BLaER1 treated with 17β-estradiol and CSF1 and Interleukin-3, amounts not matched to agents 10 nM and 100 nM (cell line): ENCODE data around the gene TNNT3.

Experiments
- H3K27ac ChIP-seq, 11 experiments: shearing (Covaris generic); formaldehyde crosslinking; 2 replicates each; pipeline ENCODE4 v1.8.1; 2022
- H3K27me3 ChIP-seq, 11 experiments: shearing (Covaris generic); formaldehyde crosslinking; 2 replicates each; pipeline ENCODE4 v1.8.1; 2022
- H3K36me3 ChIP-seq, 11 experiments: shearing (Covaris generic); formaldehyde crosslinking; 2 replicates each; pipeline ENCODE4 v1.8.1; 2022
- H3K4me1 ChIP-seq, 10 experiments: shearing (Covaris generic); formaldehyde crosslinking; 2 replicates each; pipeline ENCODE4 v1.8.1; 2022
- H3K4me2 ChIP-seq, 11 experiments: shearing (Covaris generic); formaldehyde crosslinking; 2 replicates each; pipeline ENCODE4 v1.8.1; 2022
- H3K4me3 ChIP-seq, 10 experiments: shearing (Covaris generic); formaldehyde crosslinking; 2 replicates each; pipeline ENCODE4 v1.8.1; 2022
- H3K9ac ChIP-seq, 11 experiments: shearing (Covaris generic); formaldehyde crosslinking; 2 replicates each; pipeline ENCODE4 v1.8.1; 2022
- H3K9me3 ChIP-seq, 11 experiments: shearing (Covaris generic); formaldehyde crosslinking; replicated peaks in 1 of 11; 2 replicates each; pipeline ENCODE4 v1.8.1; 2022
- H4K20me1 ChIP-seq, 11 experiments: shearing (Covaris generic); formaldehyde crosslinking; 2 replicates each; pipeline ENCODE4 v1.8.1; 2022
- Cebpa-rat ChIP-seq, 11 experiments: shearing (Covaris generic); IDR thresholded peaks; 2 replicates each; pipeline ENCODE4 v1.8.1; 2022

The TNNT3 gene

DNA sequence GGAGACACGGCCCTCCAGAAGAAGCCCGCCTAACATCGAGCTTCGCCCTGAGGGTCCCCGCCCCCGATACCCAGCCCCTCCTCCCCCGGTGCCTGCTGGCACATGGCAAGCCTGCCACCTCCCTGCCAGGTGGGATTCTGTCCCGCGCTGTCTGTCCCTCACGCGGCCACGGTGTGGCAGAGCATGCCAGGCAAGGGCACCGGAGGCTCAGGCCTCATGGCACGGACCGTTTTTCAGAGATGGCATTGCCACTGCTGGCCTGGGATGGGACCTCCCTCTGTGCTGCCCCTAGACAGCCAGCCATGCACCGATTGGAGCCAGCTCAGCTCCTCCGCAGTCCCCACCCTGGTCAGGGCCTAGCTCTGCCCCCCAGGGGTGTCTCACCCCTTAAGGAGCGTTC is 47.0 kb downstream of the TNNT3 start:
- Histone ChIP-seq H3K36me3 (no peaks in the 10 kb centered on the region), H4K20me1 (no peaks in the 10 kb centered on the region)
- TF ChIP-seq Cebpa-rat (IDR thresholded peaks at IDR 0.05), result no peak

DNA sequence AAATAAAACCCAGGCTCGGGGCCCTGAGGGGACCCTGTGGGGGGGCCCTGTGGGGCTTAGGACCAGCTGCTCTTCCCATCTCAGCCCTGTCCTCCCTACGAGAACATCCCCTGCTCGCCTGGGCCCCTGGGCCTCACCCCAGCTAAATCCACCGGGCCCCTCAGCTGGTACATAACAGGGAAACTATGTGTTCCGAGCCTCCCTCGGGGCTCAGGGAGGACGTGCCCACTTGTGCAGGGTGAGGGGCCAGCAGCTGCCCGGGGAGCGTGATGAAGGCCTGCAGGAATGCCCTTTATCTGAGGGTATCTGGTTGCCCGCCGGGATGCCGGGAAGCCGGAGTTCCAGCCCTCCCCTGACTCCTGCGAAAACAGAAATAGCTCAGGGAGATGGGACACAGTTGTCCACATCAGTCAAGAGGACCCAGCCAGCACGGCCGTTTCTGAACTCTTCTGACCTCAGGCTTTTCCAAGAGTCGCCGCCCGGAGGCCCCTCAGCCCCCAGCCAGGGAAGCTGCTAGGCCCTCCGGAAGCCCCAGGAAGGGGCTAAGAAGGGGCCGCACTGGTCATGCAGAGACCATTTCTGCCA is 48.2 kb downstream of the TNNT3 start:
- Histone ChIP-seq H3K4me3 (no peak overlapping the region), H3K4me2 (no peak overlapping the region), H4K20me1 (no peaks in the 10 kb centered on the region), H3K9me3 (no peaks in the 10 kb centered on the region), H3K27me3 (no peaks in the 10 kb centered on the region), H3K4me1 (no peaks in the 10 kb centered on the region), H3K9ac (no peak overlapping the region), H3K36me3 (no peaks in the 10 kb centered on the region), H3K27ac (no peak overlapping the region)
- TF ChIP-seq Cebpa-rat (IDR thresholded peaks at IDR 0.05), result no peak

More for the DNA sequence above, 47.0 kb downstream of the TNNT3 start:
- Histone ChIP-seq H3K4me3 (no peak overlapping the region), H3K4me2 (no peak overlapping the region), H3K27me3 (no peaks in the 10 kb centered on the region), H3K4me1 (no peaks in the 10 kb centered on the region), H3K9ac (no peak overlapping the region), H3K27ac (no peak overlapping the region), H3K9me3 (no peaks in the 10 kb centered on the region)

DNA sequence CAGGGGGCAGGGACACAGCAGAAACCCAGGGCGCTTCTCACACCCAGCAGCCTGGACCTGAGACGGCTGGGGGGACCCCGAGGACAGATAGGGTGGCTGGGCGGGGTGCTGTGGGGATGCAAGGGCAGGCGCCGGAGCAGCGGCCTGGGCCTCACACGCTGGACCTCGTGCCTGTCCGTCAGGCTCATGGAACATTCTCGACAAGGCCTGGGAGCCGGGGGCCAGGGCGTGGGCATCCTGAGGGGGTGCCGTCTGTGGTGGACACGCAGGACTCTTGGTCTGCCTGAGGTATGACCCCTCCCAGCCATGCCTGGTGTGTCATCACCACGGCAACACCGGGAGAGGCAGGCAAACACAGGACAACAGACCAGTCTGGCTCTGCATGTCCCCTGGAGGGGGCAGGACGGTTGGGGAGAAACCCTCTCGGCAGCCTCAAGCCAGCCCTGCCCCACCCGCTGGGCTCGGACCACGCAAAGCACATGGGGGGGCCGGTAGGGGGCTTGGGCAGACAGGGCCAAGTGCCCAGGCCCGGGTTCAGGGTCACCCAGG is 49.0 kb downstream of the TNNT3 start:
- no peaks in the 10 kb centered on the region for H3K4me1 ChIP-seq
- H3K36me3 ChIP-seq, result no peaks in the 10 kb centered on the region
- H3K9me3 ChIP-seq, result no peaks in the 10 kb centered on the region
- H3K27me3 ChIP-seq, result no peaks in the 10 kb centered on the region
- no peak overlapping the region for H3K4me3 ChIP-seq
- no peaks in the 10 kb centered on the region for H4K20me1 ChIP-seq
- H3K27ac ChIP-seq, result no peak overlapping the region
- H3K9ac ChIP-seq, result no peak overlapping the region
- H3K4me2 ChIP-seq, result no peak overlapping the region
- TF ChIP-seq Cebpa-rat (IDR thresholded peaks at IDR 0.05), result no peak

DNA sequence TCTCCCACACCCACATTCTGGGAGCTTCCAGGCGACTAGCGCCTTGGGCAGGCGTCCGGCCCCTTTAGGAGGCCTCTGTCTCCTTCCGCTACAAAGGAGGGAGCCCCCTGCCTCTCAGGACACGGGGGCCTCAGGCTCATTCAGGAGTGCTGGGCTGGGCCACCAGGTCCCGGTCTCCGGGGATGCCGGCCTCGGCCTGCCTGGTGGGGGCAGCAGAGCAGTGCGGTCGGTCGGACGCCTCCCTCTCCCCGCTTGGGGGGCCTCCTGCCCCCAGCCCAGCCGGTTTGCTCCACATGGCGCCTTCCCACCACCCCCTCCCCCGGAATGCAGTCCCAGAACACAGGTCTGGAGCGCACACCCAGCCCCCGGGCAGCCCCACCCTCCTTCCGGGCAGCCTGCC is 49.5 kb downstream of the TNNT3 start:
- no peak for TF ChIP-seq Cebpa-rat (IDR thresholded peaks at IDR 0.05)
- H3K27me3 ChIP-seq, result no peaks in the 10 kb centered on the region
- H3K4me1 ChIP-seq, result no peaks in the 10 kb centered on the region
- no peak overlapping the region for H3K4me2 ChIP-seq
- H3K4me3 ChIP-seq, result no peak overlapping the region
- H3K9ac ChIP-seq, result no peak overlapping the region
- no peak overlapping the region for H3K27ac ChIP-seq
- H3K36me3 ChIP-seq, result no peaks in the 10 kb centered on the region
- H4K20me1 ChIP-seq, result no peaks in the 10 kb centered on the region
- no peaks in the 10 kb centered on the region for H3K9me3 ChIP-seq

DNA sequence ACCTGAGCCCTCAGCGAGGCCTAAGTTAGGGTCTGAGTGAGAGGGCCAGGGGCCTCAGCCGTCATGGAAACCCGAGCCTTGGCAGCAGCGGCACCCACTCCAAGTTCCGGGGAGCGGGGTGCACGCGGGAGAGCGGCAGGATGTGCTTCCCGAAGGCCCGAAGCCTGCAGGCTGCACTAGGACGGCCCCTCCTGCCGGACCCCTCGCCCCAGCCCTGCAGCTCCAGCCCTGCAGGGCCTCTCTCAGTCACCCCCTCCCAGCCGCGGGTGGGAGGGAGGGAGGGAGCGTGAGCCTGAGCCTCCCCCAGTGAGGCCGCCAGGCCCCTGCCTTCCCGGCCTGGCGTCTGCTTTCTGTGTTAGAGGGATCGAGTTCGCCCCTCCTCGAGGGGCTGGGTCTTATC is 50.3 kb downstream of the TNNT3 start:
- Histone ChIP-seq H3K4me1 (no peaks in the 10 kb centered on the region), H3K27ac (no peak overlapping the region), H3K36me3 (no peaks in the 10 kb centered on the region), H4K20me1 (no peaks in the 10 kb centered on the region), H3K9me3 (no peaks in the 10 kb centered on the region), H3K4me3 (no peak overlapping the region), H3K4me2 (no peak overlapping the region), H3K27me3 (no peaks in the 10 kb centered on the region), H3K9ac (no peak overlapping the region)
- no peak for TF ChIP-seq Cebpa-rat (IDR thresholded peaks at IDR 0.05)

DNA sequence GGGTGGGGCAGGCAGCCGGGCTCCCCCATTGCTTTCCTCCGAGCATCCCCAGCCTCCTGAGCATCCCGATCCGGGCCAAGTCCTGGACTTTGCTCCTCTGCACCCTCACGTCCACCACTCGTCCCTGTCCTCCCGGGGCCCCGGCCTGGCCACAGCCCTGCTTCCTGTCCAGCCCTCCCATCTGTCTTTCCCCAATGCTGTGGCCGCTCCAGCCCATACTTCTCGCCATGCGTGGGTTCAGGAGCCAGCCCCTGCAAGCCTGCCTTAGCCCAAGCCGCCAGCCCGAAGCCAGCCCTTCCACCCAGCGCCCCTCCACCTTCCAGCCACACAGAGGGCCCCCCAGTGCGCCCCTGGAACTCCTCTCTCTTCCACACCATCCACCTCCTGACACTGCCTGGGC is 51.5 kb downstream of the TNNT3 start:
- Histone ChIP-seq H3K36me3 (no peaks in the 10 kb centered on the region), H3K9me3 (no peaks in the 10 kb centered on the region), H3K4me3 (no peak overlapping the region), H3K27ac (no peak overlapping the region), H3K9ac (no peak overlapping the region), H3K27me3 (no peaks in the 10 kb centered on the region), H4K20me1 (no peaks in the 10 kb centered on the region), H3K4me1 (no peaks in the 10 kb centered on the region), H3K4me2 (no peak overlapping the region)
- no peak for TF ChIP-seq Cebpa-rat (IDR thresholded peaks at IDR 0.05)

DNA sequence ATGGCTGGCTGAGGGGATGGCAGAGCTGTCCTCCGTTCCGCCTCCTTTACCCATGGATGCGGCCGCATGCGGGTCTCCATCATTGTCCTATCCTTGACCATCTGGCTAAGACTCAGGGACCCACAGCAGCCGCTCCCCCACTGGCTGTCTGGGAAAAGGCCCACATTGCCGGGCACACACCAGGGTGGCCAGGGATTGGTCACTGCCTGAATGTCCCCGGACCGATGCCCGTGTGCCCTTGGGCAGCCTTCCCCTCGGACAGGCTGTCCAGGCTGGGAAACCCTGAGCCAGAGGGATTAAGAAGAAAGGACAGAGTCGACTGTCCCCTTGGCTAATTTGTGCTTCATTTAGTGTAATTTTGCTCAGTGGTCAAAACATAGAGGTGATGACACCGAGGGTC is 55.7 kb downstream of the TNNT3 start:
- H4K20me1 ChIP-seq, result no peaks in the 10 kb centered on the region
- TF ChIP-seq Cebpa-rat (IDR thresholded peaks at IDR 0.05), result no peak
- H3K27ac ChIP-seq, result no peak overlapping the region
- H3K9me3 ChIP-seq, result no peaks in the 10 kb centered on the region
- no peaks in the 10 kb centered on the region for H3K36me3 ChIP-seq
- no peak overlapping the region for H3K4me2 ChIP-seq
- H3K4me1 ChIP-seq, result no peaks in the 10 kb centered on the region; a peak in 1 of 20 replicates
- no peaks in the 10 kb centered on the region for H3K27me3 ChIP-seq
- no peak overlapping the region for H3K9ac ChIP-seq
- H3K4me3 ChIP-seq, result no peak overlapping the region

DNA sequence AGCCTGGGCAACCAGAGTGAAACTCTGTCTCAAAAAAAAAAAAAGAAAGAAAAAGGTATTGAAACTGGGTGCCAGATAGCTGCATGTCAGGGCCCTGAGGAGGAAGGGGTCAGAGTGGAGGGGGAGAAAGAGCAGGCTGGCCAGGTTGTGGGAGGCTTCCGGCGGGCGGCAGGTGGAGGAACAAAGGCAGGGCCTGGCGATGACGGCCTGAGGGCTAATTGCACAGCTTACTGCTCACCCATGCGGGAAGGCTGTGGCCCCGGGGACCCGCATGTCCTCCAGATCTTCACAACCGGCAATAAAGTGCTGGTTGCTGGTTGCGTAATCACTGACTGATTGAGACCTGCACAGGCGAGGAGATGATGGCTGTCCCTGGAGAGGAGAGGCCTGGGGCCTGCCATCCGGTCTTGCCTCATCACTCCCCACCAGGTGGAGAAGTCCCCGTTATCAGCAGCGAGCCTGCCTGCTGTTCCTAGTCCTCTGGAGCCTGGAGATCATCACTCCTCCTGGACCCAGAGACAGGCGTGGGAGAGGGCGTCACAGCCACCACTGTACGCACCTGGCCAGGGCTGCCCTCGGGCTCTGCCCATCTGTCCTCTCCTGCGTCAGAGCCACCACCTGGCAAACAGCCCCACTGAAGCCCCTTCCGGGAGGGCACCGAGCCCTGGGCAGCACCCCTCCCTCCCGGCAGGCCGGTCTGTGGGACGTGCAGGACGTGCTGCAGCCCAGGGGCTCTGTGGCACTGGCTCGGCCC is 59.4 kb downstream of the TNNT3 start:
- Histone ChIP-seq H3K4me1 (no peaks in the 10 kb centered on the region; a peak in 1 of 20 replicates), H3K36me3 (no peaks in the 10 kb centered on the region), H3K4me3 (no peak overlapping the region), H3K9me3 (no peaks in the 10 kb centered on the region), H3K27me3 (no peaks in the 10 kb centered on the region), H4K20me1 (no peaks in the 10 kb centered on the region), H3K9ac (no peak overlapping the region), H3K4me2 (no peak overlapping the region), H3K27ac (peak overlapping the region in 1 of 11 experiments; percentile 54; a peak in 1 of 22 replicates)
- TF ChIP-seq Cebpa-rat (IDR thresholded peaks at IDR 0.05), result peak in 6 of 11 experiments; percentile 21 to 65 (median 50); a peak in 7 of 22 replicates

DNA sequence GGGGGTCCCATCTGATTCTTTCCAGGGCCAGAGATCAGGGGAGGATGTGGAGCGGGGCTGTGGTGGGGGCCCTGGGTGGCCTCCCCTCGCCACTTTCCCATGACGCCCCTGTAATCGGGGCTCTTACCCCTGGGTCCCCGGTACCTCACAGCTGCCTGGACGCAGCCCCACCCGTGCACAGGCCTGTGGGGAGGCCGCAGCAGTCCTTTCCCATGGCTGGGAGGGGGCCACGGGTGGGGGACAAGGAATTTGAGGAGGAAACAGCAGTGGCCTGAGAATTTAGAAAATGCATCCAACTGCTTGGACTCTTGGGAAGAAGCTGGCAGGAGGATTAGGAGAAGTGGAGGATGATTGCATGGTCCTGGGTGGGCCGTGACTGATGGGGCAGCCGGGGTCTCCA is 60.1 kb downstream of the TNNT3 start:
- TF ChIP-seq Cebpa-rat (IDR thresholded peaks at IDR 0.05), result no peak
- Histone ChIP-seq H3K4me1 (no peaks in the 10 kb centered on the region; a peak in 1 of 20 replicates), H3K9me3 (no peaks in the 10 kb centered on the region), H3K4me2 (no peak overlapping the region), H4K20me1 (no peaks in the 10 kb centered on the region), H3K27ac (no peak overlapping the region), H3K27me3 (no peaks in the 10 kb centered on the region), H3K36me3 (no peaks in the 10 kb centered on the region), H3K4me3 (no peak overlapping the region), H3K9ac (no peak overlapping the region)
